HL-60 (cell line): ENCODE measurements around the gene POLR3C.

Source experiments
- DNase-seq, 2 experiments: peaks; one replicate each; pipeline ENCODE4 v3.0.0-alpha.2; 2010 to 2020; ENCODE audit warnings: low read depth in 1 of 2, low spot score in 1 of 2
- H3K27ac ChIP-seq: fragments of 250-450 bp; sonication (Bioruptor Pico); replicated peaks from 2 replicates; pipeline ENCODE4 v1.5.1; 2020; ENCODE audit warnings: mild to moderate bottlenecking, moderate library complexity
- H3K27me3 ChIP-seq: fragments of 250-450 bp; sonication (Bioruptor Pico); 2 replicates; pipeline ENCODE4 v1.5.1; 2021; ENCODE audit warnings: mild to moderate bottlenecking, moderate library complexity; ENCODE audit not compliant: insufficient read depth, poor library complexity, severe bottlenecking
- H3K4me3 ChIP-seq: replicated peaks from 2 replicates; pipeline ENCODE4 v1.5.1; 2011; ENCODE audit warnings: mild to moderate bottlenecking, control low read depth, low read length; ENCODE audit not compliant: insufficient read depth
- CTCF ChIP-seq: IDR thresholded peaks from one replicate; pipeline ENCODE4 v1.5.1; 2011; ENCODE audit warnings: low read length, control low read depth, inconsistent platforms; ENCODE audit not compliant: insufficient read depth
- GABPA ChIP-seq: IDR thresholded peaks from 2 replicates; pipeline ENCODE4 v1.6.1; 2012; ENCODE audit warnings: low read depth
- POLR2AphosphoS5 ChIP-seq: IDR thresholded peaks from 2 replicates; pipeline ENCODE4 v1.6.1; 2012; ENCODE audit warnings: low read depth
- REST ChIP-seq: IDR thresholded peaks from 2 replicates; pipeline ENCODE4 v1.6.1; 2012; ENCODE audit warnings: low read depth; ENCODE audit not compliant: insufficient replicate concordance
- SPI1 ChIP-seq: IDR thresholded peaks from 2 replicates; pipeline ENCODE4 v1.6.1; 2012; ENCODE audit warnings: low read depth, mild to moderate bottlenecking, borderline replicate concordance

The POLR3C gene

GRCh38 chr1:145868232-145868631 is 44.2 kb downstream of the POLR3C start:
- TF ChIP-seq REST (no peak), CTCF (no peak), POLR2AphosphoS5 (no peak), GABPA (no peak), SPI1 (no peak)
- DNase-seq, result no peak
- no peak overlapping the region for H3K27ac ChIP-seq
- H3K4me3 ChIP-seq, result no peak overlapping the region
- no peaks in the 10 kb centered on the region for H3K27me3 ChIP-seq

- TF ChIP-seq POLR2AphosphoS5 (peak; percentile 46; the same call in 1 of the 2 replicates), REST (no peak), GABPA (no peak), SPI1 (peak; percentile 91), CTCF (no peak)
- DNase-seq, result peak; percentile 64 to 75
- peak overlapping the region; percentile 56 for H3K27ac ChIP-seq
- no peaks in the 10 kb centered on the region for H3K27me3 ChIP-seq
- H3K4me3 ChIP-seq, result peak overlapping the region; percentile 29
These were observed 48.3 kb downstream of the POLR3C start for GRCh38 chr1:145871994-145872924.

- TF ChIP-seq REST (no peak), GABPA (no peak)
- no peaks in the 10 kb centered on the region for H3K27me3 ChIP-seq
- DNase-seq, result peak in 1 of 2 experiments; percentile 51
- no peak overlapping the region for H3K27ac ChIP-seq
- no peak overlapping the region for H3K4me3 ChIP-seq
These were observed 50.6 kb downstream of the POLR3C start for GRCh38 chr1:145874646-145875045.
